OCI-LY3 (cell line): ENCODE data around the gene IRS2.

Experiments
- H2AFZ ChIP-seq: fragments of 200-600, 300-600 bp; shearing (Covaris generic); 2 replicates; pipeline ENCODE4 v1.6.0; 2014; ENCODE audit warnings: antibody characterized with exemption, low read depth, low read length
- H3K27ac ChIP-seq: fragments of 200-600, 300-600 bp; sonication (generic); 2 replicates; pipeline ENCODE4 v1.5.1; 2014; ENCODE audit warnings: mild to moderate bottlenecking, low read length, moderate library complexity, mixed read lengths
- H3K27me3 ChIP-seq: fragments of 200-600, 300-600 bp; sonication (generic); 2 replicates; pipeline ENCODE4 v1.6.1; 2014; ENCODE audit warnings: low read depth, low read length, mixed read lengths
- H3K36me3 ChIP-seq: fragments of 200-600, 300-600 bp; sonication (generic); replicated peaks from 2 replicates; pipeline ENCODE3; 2014; ENCODE audit warnings: low read depth, low read length, mixed read lengths
- H3K4me1 ChIP-seq: fragments of 300-600, 200-600 bp; sonication (generic); 2 replicates; pipeline ENCODE4 v1.6.1; 2014; ENCODE audit warnings: low read length, mixed read lengths
- H3K4me2 ChIP-seq: fragments of 200-600, 300-600 bp; sonication (generic); 2 replicates; pipeline ENCODE4 v1.6.1; 2014; ENCODE audit warnings: low read length, mixed read lengths
- H3K4me3 ChIP-seq: fragments of 300-600, 200-600 bp; sonication (generic); 2 replicates; pipeline ENCODE4 v1.5.1; 2014; ENCODE audit warnings: antibody characterized with exemption, mild to moderate bottlenecking, low read length, moderate library complexity
- H3K79me2 ChIP-seq: fragments of 300-600, 200-600 bp; shearing (Covaris generic); 2 replicates; pipeline ENCODE4 v1.6.1; 2014; ENCODE audit warnings: mild to moderate bottlenecking, low read length, mixed read lengths
- H3K9ac ChIP-seq: fragments of 300-600, 200-600 bp; shearing (Covaris generic); 2 replicates; pipeline ENCODE4 v1.6.0; 2014; ENCODE audit warnings: mild to moderate bottlenecking, low read length, moderate library complexity
- H3K9me3 ChIP-seq: fragments of 200-600, 300-600 bp; shearing (Covaris generic); 2 replicates; pipeline ENCODE4 v1.6.1; 2014; ENCODE audit warnings: low read length, mixed read lengths; ENCODE audit not compliant: insufficient read depth
- H4K20me1 ChIP-seq: fragments of 200-600, 300-600 bp; sonication (generic); 2 replicates; pipeline ENCODE4 v1.6.1; 2016; ENCODE audit warnings: low read length, mixed read lengths; ENCODE audit not compliant: insufficient read depth
- CTCF ChIP-seq: fragments of 200-600, 300-600 bp; sonication (generic); IDR thresholded peaks from 2 replicates; pipeline ENCODE4 v1.5.1; 2014; ENCODE audit warnings: antibody characterized with exemption, low read length, low read depth
- EZH2phosphoT487 ChIP-seq: fragments of 200-600 bp; shearing (Covaris generic); IDR thresholded peaks from 2 replicates; pipeline ENCODE4 v1.6.1; 2018; ENCODE audit warnings: antibody characterized with exemption, mixed run types, low read depth

Gene IRS2

DNA sequence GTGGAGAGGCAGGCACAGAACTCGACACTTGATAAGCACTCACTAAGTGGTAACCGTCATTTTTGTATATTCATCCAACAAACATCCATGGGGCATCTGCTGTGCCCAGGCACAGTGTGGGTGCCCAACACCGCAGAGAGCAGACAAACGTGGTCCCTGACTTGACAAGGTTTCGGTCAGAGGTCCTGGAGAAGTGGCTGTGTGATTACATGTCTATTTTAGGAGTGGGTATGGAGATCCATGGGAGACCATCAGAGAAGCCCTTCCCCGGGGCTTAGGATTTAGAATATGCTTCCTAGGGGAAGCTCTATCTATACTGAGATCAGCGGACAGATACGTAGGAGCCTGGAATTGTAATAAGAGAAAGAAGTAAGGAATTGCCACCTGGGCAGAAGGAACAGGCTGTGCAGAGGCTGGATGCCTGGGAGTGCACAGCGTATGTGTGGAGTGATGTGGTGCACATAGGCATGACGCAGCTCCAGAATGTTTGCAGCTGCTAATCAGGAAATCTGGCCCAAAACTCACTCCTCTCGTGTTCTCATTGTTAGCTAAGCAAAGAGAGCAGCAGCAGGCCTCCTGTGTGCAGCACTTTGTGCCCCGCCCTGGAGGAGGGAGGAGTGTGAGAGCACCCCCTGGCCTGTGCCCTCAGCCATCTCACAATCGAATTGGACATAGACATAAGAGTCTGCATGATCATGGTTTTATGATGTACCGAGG is 23.0 kb upstream of the IRS2 start:
- no peak overlapping the region for H3K4me3 ChIP-seq
- H3K9me3 ChIP-seq: no peaks in the 10 kb centered on the region
- H3K4me1 ChIP-seq: no peaks in the 10 kb centered on the region
- no peaks in the 10 kb centered on the region for H4K20me1 ChIP-seq
- no peak for TF ChIP-seq CTCF
- no peak overlapping the region for H3K4me2 ChIP-seq
- no peak overlapping the region for H2AFZ ChIP-seq
- H3K9ac ChIP-seq: no peak overlapping the region
- no peaks in the 10 kb centered on the region for H3K79me2 ChIP-seq
- H3K27me3 ChIP-seq: no peaks in the 10 kb centered on the region
- H3K36me3 ChIP-seq: no peaks in the 10 kb centered on the region
- no peak overlapping the region for H3K27ac ChIP-seq

DNA sequence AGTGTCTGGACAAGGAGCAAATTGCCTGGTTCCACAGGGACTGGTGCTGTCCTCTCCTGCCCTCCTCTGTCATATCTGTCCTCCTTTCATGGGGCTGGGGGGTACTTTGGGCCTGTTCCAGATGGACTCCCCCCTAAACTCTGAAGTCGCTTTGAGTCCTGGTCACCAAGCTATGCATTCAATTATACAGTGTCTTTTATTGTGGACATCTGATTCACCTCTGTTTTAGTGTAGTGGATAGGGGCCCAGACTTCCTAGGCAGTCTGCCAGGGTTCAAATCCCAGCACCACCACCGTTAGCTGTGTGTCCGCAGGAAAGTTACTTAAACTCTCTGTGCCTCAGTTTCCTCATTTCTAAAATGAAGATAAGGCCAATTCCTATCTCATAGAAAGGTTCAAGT is 21.0 kb upstream of the IRS2 start:
- Histone ChIP-seq H4K20me1 (no peaks in the 10 kb centered on the region), H3K79me2 (no peaks in the 10 kb centered on the region), H2AFZ (no peak overlapping the region), H3K4me2 (no peak overlapping the region), H3K4me1 (no peaks in the 10 kb centered on the region), H3K36me3 (no peaks in the 10 kb centered on the region), H3K27me3 (no peaks in the 10 kb centered on the region; the same call in 1 of the 2 replicates), H3K9me3 (no peaks in the 10 kb centered on the region), H3K27ac (no peak overlapping the region), H3K9ac (no peak overlapping the region), H3K4me3 (no peak overlapping the region)
- TF ChIP-seq CTCF (no peak), EZH2phosphoT487 (no peak)

GRCh38 chr13:109804654-109805053 is 18.3 kb upstream of the IRS2 start:
- no peak overlapping the region for H3K9ac ChIP-seq
- no peaks in the 10 kb centered on the region for H3K36me3 ChIP-seq

GRCh38 chr13:109803825-109804224 is 17.4 kb upstream of the IRS2 start:
- no peaks in the 10 kb centered on the region for H3K36me3 ChIP-seq
- no peak overlapping the region for H3K27ac ChIP-seq
- TF ChIP-seq EZH2phosphoT487: no peak
- H4K20me1 ChIP-seq: no peaks in the 10 kb centered on the region
- H3K4me1 ChIP-seq: no peaks in the 10 kb centered on the region
- H3K4me2 ChIP-seq: no peak overlapping the region
- no peak overlapping the region for H3K4me3 ChIP-seq
- no peak overlapping the region for H3K9ac ChIP-seq
- H3K9me3 ChIP-seq: no peaks in the 10 kb centered on the region
- H2AFZ ChIP-seq: no peak overlapping the region
- H3K79me2 ChIP-seq: no peaks in the 10 kb centered on the region
- H3K27me3 ChIP-seq: no peaks in the 10 kb centered on the region; the same call in 1 of the 2 replicates

More at GRCh38 chr13:109804654-109805053, 18.3 kb upstream of the IRS2 start:
- H2AFZ ChIP-seq: no peak overlapping the region
- H3K27ac ChIP-seq: no peak overlapping the region
- no peaks in the 10 kb centered on the region for H4K20me1 ChIP-seq
- no peak overlapping the region for H3K4me2 ChIP-seq
- no peaks in the 10 kb centered on the region for H3K9me3 ChIP-seq
- TF ChIP-seq EZH2phosphoT487: no peak
- H3K79me2 ChIP-seq: no peaks in the 10 kb centered on the region
- no peaks in the 10 kb centered on the region; the same call in 1 of the 2 replicates for H3K27me3 ChIP-seq
- H3K4me3 ChIP-seq: no peak overlapping the region
- H3K4me1 ChIP-seq: no peaks in the 10 kb centered on the region

- Histone ChIP-seq H3K36me3 (no peaks in the 10 kb centered on the region), H3K9ac (no peak overlapping the region), H3K9me3 (no peaks in the 10 kb centered on the region), H3K79me2 (no peaks in the 10 kb centered on the region), H2AFZ (no peak overlapping the region), H3K4me3 (no peak overlapping the region), H3K4me2 (no peak overlapping the region), H3K27me3 (no peaks in the 10 kb centered on the region; the same call in 1 of the 2 replicates), H4K20me1 (no peaks in the 10 kb centered on the region), H3K4me1 (no peaks in the 10 kb centered on the region), H3K27ac (no peak overlapping the region)
- TF ChIP-seq CTCF (no peak), EZH2phosphoT487 (no peak)
Measured at GRCh38 chr13:109802936-109803335, 16.6 kb upstream of the IRS2 start.
